HK-2 (cell line): Measurements from ENCODE around the gene TK1.

Source experiments
- DNase-seq: peaks from one replicate; pipeline ENCODE4 v3.0.0-alpha.2; 2018; ENCODE audit not compliant: unreplicated experiment

TK1 gene

DNA sequence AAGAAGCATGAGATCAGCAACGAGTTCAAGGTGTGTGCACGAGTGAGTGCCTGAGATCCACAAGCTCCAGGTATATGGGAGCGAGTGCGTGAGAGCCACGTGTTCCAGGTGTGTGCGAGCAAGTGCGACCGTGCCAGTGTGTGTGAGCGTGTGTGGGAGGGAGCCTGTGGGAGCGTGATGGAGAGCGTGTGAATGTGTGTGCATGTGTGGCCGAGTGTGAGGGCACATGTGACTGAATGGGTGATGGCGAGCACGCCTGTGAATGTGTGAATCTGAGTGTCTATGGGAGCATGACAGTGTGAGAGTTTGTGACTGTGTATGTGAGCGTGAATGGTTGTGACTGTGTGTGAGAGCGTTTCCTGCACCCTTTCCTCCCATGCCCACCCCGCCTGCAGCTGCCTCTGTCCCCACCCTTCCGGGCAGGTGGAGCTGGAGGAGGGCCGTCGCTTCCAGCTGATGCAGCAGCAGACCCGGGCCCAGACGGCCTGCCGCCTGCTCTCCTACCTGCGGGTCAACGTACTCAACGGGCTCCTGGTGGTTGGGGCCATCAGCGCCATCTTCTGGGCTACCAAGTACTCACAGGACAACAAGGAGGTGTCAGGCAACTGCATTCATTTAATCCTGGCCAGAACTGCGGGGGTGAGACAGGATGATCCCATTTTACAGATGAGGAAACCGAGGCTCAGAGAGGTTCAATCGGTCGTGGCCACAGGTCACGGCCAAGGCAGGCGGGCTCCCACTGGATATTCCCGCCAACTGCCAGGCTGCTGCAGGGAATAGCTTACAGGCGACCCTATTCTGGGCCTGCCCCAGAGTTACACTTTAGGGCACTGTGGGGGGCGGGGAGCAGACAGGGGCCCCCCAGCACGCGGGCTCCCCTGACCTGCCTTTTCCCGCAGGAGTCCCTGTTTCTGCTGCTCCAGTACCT is 52.6 kb downstream of the TK1 start:
- DNase-seq: peak; percentile 56

DNA sequence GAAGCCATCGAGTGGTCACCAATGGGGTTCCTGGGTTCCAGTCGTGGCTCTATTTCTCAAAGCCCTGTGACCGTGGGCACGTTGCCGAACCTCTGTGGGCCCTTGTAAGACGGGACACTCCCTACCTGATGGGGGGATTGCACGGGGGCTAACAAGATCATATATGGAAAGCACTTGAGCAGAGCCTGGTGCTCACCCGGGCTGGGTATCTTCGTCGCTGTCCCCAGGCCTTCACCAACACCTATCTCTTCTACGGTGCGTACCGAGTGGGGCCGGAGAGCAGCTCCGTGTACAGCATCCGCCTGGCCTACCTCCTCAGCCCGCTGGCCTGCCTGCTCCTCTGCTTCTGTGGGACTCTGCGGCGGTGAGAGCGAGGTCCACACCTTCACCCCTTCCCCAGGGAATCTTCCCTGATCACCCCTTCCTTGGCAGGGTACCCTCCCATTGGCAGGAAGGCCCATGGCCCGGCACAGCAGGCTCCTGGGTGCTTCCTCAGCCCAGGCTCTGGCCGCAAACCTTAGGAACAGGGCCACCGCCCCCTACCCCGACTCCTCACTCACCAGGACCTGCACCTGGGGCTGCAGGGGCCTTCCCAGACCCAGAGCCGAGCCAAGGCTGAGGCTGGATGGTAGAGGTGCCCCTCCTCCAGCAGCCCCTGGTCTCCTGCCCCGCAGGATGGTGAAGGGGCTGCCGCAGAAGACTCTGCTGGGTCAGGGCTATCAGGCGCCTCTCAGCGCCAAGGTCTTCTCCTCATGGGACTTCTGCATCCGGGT is 53.5 kb downstream of the TK1 start:
- no peak for DNase-seq

DNA sequence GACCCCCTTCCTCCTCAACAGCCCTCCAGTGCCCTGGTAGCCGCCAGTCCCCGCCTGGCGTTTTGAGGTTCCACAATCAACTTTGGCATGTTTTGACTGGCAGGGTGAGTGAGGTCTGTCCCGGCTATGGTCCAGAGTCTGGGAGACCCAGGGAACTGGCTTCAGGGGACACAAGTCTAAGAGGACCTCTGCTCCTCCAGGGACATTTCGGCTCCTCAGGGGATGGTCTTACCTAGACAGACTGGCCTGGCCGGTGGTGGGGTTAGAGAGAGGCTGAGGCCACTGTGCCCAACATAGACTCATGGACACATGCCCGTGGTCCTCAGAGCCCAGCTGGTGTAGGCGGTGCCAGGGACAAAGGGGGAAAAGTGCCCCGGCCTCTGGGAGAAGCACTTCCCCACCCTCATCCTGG is 54.1 kb downstream of the TK1 start:
- no peak for DNase-seq

DNA sequence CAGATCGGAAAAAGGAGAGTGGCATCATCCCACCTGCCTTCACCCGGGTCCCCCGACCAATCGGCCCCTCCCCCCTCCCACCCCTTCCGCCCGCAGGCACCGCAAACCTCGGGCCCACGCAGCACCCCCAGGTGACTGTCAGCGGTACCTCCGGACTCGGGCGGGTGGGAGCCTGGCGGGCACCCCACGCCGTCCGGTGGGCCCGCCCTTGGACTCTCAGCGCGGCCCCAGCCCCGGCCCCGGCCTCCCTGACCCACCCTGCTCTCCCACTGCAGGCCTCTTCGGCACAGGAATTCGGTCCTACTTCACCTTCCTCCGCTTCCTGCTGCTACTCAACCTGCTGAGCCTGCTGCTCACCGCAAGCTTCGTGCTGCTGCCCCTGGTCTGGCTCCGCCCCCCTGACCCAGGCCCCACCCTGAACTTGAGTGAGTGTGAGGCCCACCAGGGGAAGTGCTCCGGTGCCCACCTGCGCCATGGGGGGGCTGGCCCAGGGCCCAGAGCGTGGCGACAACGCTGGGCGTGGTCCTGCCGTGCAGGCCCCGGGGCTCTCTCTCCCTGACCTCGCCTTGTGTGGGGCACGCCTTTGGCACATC is 54.7 kb downstream of the TK1 start:
- no peak for DNase-seq

DNA sequence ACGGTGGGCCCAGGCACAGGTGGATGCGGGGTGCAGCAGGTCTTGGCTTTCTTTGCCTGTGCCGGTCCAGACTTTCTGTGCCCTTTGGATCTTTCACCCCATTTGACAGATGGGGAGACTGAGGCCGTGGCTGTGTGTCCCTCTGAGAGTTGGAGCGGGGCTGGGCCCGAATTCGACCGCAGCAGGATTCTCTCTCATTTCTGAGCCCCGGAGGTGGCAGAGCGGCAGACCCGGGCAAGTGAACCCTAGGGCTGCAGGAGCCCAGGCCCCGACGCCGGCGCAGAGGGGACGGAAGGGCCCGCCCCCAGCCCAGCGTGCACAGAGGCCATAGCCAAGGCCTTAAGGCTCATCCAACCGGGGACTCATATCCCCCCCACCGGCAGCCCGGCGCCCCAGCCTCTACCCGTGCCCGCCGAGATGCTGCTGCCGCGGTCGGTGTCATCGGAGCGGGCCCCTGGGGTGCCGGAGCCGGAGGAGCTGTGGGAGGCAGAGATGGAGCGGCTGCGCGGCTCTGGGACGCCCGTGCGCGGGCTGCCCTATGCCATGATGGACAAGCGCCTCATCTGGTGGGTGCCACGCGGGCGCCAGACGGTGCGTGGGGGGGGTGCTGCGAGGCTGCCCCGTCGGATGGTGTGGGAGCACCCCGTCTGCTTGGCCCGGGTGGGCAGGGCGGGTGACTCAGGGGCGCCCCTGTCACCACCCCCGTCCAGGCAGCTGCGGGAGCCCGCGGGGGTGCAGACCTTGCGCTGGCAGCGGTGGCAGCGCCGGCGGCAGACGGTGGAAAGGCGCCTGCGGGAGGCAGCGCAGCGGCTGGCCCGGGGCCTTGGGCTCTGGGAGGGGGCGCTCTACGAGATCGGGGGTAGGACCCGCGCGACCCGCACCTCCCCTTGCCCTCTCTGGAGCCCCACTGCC is 55.4 kb downstream of the TK1 start:
- no peak for DNase-seq

DNA sequence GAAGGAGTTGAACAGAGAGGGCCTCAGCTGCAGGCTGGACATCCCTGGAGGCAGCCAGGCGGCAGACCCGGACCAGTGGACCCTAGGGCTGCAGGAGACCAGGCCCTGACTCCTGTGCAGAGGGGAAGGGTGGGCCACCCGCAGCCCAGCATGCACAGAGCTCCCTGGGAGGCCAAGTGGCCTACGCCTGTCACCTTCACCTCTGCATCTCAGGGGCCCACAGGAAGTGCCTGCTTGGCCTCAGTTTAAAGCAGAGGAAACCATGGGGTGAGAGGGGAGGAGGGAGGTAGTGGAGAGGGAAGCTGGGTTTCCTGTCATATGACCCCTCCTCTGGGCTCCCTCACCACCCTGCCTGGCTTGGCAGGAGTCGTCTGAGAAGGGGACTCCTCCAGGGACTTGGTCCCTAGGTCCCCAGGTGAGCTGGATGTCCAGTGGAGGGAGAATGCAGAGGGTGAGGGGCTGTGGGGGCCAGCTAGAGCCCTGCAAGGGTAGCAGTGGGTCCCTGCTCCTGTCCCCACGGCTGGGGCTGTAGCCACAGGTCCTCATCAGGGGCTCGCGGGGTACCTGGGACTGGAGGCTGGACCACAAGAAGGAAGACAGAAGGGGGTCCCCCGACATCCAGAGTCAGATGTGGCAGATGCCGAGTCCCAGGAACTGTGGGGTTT is 56.3 kb downstream of the TK1 start, which contains the start of gene TMC8:
TSS of gene TMC8 (plus strand) at position 335 of the 665 bp plus-strand sequence. CDS start 818 bp downstream, outside the sequence.
- peak; percentile 37 for DNase-seq

DNA sequence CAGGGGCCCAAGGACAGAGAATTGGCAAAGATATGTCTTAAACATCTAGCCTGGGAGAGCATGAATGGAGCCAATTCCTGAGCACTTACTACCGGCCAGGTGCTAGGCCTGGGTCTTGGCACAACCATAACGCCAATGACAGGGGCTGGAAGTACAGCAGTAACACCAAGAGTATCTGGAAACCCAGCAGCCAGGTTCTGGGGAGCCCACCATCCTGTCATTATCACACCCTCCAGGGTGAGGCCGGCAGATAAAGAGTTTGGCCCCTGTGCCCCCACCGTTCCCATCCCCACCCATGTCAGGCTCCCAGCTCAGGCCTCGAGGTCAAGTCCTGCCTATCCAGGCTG is 56.8 kb downstream of the TK1 start:
- no peak for DNase-seq

DNA sequence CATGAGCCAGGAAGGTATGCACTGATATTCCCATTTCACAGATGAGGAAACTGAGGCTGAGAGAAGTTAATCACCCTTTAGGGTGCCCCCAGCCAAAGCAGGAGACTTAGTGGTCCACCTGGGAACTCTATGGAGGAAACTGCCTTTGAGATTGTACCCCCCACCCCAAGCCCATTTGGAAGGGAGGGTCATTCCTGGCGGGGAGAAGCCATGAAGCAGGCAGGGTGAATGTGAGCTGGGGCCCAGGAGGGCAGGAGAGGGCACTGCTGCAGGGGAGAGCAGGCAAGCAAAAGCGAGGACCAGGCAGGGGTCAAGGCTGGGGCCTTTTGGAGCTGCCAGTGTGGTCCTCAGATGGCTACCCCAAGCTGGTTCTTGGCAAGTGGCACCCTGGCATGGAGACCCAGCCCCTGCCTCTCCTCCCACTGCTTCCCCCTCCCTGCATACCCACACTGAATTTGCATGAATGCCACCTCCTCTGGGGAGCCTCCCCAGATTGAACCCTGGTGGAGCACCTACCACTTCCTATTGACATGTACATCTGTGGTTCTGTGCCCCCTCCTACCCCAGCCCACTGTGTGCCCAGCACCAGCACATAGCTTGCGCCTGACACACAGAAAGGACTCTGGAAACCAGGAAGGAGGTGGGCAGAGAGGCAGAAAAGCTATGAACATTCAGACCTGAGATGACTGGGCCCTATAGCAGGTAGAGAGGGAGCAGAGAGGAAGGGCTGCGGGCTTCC is 57.3 kb downstream of the TK1 start:
- DNase-seq: no peak

DNA sequence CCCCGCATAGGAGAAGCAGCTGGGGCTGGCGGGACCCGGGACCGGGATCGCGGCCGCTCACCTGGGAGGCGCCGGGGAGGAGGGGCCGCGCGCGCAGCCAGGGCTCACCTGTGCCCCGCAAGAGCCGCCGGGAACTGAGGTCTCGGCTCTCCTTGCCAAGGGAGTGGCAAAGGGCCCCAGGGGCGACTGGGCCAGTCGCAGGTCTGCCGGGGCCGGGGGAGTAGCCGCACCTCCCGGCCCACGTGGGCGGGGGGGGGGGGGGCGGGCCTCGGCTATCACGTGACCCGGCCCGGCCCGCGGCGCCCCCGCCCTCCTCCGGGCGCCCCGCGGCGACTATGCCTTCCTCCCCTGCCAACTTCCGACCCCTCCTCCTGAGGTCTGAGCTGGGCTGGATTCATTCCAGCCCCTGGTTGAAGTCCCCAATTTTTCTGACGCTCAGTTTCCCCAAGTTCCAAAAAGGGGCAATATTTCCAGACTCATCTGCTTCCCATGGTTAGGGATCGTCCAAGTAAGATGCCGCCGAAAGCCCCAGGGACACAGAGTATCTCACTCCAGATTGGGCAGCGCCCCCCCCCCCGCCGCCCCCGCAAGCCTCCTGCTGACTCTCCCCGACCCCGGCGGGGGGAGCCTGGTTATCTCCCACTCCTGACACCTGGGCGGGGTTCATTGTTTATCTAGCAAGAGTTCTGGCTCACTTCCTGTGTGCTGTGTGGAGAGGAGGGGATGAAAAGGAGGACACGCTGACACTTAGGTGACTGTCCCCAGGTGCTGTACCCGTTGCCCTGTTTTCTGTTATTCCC is 58.1 kb downstream of the TK1 start, which contains the start of gene TMC6:
TSS of gene TMC6 (minus strand) at position 205 of the 800 bp plus-strand sequence. CDS start 1,923 bp downstream, outside the sequence.
- DNase-seq: peak; percentile 63

DNA sequence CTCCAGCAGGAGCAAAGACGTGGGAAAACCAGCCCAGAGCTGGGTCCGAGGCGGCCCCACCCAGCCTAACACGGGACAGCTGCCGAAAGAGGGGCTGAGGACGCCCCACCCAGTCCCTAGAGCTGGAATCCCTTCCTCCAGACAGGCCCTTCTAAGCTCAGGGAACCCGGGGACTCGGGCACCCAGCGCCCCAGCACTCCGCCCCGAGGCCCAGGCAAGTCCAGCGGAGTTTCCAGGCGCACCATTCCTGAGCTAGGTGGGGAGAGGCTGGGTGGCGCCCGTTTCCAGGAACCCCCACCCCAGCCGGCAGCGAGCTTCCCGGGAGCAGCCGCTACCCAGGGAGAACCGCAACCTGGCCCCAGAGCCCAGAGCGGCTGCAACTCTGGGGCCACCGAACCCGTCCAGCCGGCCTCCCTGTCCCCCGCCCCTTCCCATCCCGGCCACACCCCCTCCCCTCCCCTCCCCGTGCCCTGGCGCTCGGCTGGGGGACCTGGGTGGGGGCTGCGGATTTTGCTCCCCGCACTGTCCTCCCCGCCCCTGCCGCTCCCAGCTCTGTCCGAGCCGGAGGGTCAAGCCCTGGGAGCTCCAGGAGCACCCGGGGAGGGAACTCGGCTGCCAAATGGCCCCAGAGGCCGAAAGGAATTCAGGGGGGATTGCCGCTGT is 58.8 kb downstream of the TK1 start:
- peak; percentile 45 for DNase-seq

DNA sequence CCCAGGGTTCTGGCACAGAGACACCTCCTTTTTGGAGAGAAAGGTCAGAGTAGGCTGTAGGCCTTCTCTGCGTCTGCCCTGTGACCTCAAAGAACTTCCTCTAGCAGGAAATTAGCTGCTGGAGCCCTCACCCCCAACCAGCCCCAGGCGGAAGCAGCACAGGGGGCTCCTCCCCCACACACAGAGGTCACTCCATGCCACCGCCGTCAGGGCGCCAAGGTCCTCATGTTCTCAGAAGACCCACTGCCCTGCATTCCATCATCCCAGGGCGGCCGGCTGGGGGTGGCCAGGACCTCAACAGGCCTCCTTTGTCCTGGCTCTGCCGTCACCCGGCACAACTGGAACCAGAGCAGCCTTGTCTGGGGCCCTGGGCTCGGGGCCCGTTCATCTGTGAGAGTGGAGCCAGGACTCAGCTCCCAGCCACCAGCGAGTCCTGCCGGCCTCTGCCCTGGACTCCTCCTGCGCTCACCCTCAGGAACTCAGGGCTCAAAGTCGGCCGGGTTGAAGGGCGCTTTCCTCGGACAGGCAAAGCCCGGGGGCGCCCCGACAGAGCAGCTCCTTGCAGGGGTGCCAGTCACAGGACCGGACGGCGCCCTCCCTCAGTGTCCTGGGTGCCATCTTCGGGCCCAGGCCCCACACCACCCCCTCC is 59.5 kb downstream of the TK1 start:
- no peak for DNase-seq

DNA sequence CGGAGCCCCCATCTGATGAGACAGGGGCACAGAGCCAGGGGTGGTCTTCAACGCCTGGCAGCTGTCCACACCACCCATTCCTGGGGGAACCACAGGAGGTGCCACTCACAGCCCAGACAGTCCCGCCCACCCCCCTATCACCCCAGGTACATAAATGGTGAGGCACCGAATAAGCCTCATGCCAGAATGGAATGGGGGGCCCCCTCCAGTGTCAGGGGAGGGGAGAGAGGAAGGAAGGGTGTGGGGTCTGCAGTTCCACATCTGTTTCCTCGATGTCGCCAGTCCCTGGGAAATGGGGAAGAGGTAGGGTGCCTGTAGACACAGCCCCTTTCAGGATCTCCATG is 60.0 kb downstream of the TK1 start:
- no peak for DNase-seq

DNA sequence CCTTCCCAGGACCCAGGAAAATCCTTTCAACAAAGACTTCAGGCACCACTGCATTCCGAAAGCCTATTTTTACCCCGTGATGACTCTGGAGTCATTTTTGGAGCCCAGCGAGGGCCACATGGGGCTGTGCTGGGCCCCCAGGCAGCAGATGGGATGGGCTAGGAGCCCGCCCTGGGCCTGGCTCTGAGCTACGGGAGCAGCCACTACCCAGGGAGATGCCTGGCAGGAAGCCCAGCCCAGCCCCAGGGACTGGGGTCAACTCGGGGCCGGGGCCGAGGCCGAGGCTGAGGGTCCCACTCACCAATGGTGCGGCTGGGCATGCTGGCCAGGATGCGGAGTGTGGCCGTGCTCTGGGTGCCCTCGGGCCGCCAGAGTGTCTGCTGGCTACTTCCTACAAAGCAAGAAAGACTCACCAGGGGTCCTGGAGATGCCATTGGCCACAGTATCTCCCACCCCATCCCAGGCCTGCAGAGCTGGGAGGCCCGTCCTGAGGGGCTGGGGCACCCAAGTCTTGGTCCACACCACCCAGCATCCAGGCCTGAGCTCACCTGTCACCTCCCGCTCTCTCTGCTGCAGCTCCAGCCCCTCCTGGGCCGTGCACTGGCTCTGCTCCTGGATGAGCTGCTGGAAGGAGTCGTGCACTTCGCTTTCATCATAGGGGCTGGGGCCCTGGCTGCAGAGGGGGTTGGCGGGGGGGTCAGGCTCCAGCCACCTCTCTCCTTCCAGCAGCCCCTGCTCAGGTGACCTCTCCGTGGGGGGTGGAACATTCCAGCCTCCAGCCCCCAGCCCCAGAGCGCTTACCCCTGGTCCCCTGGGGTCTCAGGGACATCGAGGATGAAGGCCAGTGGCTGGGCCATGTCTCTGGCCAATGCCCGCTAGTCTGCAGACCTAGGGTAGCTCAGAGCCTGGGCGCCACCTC is 60.6 kb downstream of the TK1 start:
- DNase-seq: no peak

DNA sequence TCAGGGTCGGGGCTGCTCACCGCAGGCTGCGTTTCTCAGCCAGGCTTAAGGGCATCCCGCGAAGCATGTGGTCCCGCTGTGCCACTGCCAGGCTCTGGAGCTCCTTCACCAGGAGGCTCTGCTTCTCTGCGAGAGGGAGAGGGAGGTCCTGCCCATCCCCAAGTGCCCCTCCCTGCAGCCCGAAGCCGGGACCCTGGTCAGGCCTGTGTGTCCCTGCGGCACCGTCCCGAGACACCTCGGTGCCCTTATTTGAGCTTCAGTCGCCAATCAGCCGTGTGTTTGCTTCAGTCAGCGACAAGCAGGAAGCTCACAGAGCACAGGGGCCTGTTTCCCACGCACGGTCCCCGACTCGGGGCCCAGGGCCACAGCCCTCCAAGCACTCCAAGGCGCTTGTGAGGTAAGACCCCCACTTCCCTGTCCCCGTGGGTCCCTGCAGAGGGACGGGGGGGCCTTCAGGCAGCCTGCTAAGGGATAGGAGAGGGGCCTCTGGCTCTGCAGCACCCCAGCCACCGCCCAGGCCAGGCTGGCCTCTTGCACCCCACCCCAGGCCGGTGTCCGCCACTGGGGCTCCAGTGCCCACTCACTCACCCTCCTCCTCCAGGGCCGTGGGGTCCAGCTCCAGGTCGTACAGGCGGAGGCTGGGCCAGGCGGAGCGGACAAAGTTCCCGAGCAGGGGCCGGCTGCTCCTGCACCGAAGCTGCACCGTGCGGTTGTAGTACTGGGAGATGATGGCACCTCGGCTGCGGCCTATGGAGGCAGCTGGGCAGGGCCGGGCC is 61.5 kb downstream of the TK1 start:
- no peak for DNase-seq

DNA sequence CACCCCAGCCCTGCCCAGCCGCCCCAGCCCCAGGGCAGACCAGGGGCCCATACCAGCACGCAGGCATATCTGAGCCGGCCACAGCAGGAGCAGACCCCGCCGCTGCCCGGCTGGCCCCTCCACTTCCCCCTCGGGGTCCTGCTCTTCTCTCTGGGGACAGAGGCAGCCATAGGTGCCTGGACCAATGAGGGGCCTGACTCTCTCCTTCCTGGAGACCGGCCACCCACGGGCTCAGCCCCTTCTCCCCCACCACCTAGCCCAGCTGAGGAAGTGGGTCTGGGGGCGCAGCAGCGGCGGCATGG is 62.1 kb downstream of the TK1 start:
- DNase-seq: no peak
